DMS 273 (cell line): ENCODE data around the gene ANKRD44.
A peak's percentile ranks its signal among the peaks of the same experiment; 100 is the strongest.

Source experiments
- DNase-seq: peaks from one replicate; lab custom pipeline; 2025; ENCODE audit not compliant: unreplicated experiment; lab: John Stamatoyannopoulos, UW

The ANKRD44 gene

DNA sequence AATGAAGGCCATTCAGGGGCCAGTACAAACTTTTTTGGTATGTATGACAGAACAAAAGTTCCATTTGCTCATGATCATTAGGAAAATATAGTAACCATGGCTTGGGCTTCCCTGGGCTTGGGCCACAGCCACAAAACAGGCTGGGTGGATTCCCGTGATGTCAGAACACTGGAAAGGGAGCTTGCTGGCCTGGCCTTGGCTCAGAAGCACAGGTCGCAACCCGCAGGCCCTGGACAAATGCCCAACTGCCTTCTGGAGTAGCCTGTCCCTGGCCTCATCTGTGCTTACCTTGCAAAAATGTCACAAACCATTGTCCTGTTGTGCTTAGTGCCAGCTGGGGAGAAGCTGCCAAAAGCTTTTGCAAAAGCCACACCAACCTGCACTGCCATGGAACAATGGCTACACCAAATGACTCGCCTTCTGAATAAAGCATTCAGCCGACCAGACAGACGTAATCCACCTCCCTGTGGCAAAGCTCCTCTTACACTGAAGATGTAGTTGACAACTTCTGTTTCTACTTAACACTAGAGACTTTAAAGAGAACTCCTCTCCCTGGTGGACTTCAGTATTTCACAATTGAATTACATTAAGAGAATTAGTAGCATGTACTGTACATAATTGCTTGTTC lies 125.5 kb downstream of the ANKRD44 start:
- DNase-seq, result no peak

GRCh38 chr2:197183355-197183754 lies 127.2 kb downstream of the ANKRD44 start:
- no peak for DNase-seq

- DNase-seq, result no peak
Observed at GRCh38 chr2:197182668-197183067, 127.9 kb downstream of the ANKRD44 start.

DNA sequence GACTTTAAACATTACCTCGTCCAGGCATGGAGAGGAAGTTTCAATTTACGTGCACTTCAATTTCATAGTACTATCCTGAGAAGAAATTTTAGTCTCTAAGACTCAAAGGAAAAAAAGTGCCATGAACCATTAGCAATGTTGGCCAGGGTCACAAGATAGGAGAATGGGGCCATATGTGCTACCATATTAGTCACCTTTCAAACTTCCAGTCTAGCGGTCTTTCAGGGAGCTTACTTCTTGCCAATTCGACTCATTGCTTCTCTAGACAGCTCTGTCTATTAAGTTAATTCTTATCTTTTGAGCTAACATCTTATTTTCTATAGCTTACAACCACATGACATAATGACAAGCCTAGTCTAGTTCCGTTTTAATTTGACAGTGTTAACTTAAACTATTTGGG lies 129.1 kb downstream of the ANKRD44 start:
- no peak for DNase-seq

DNA sequence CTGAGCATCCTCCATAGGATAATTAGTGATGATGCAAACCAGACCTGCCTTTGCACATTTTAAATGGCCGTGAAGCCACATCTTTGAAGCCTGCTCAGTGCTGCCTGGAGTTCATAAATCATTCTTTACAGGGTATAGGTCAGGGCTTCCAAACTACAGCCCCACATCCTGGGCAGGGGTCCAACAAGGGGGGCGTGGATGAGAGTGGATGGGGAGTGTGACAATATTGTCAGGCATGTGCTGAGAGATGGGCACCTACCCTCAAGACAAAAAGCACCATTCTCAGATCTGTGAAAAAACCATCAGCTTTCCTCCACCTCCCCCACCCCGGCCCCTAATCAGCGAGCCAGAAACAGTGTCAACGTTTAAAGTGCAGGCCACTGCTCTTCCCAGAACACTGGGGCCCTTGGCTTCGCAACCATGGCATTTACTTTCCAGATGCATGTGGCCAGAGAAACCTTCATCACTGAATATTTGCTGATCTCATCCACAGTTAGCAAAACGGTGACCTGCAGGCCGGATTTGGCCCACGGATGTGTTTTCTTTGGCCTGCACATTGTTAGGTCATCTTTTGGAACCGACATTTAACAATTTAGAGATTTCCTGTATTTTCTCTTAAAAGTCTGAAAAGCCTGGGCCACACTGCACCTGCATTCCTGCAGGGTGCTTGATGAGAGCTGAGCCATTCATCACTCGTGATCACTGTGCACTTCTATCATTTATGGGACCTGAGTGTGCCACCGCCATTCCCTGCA lies 130.7 kb downstream of the ANKRD44 start:
- DNase-seq, result no peak

DNA sequence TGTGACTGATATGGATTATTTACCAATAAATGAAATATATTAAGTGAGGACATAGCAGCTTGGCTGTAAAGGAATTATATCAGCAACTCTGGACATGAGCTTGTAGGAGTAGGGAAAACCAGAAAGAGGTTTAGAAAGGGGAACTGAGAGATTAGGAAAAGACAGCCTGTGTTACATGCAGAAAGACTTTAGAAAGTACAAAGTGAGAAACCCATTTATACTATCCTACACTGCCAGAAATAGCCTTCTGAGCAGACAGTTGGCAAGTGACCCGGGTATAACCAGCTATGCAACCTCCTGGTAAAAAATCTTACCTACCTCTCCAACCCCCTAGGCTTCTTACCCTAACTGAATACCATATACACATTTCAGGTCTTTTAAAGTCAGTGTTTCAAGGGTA lies 134.1 kb downstream of the ANKRD44 start:
- no peak for DNase-seq

DNA sequence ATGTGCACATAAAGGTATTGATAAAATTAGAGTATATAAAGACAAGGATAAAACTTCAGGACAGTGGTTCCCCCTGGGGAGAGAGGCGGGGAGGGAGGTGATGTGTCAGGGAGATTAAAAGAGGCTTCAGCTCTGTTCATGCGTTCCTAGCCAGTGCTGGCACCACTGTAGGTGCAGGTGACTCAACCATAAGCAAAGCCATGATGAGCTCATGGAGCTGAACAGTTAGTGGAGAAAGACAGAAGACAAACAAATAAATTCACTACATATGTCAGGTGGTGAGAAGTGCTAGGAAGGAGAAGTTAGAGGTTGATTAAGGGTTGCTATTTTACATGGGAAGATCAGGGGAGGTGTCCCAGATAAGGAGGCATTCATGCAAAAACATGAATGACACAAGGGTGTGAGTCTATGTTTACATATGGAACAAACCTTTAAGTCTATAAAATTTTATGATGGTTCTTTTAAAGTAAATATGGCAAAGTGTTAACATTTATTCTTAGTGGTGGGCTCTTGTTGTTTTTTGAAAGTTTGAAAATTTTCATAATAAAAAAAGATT lies 136.0 kb downstream of the ANKRD44 start:
- DNase-seq, result no peak

DNA sequence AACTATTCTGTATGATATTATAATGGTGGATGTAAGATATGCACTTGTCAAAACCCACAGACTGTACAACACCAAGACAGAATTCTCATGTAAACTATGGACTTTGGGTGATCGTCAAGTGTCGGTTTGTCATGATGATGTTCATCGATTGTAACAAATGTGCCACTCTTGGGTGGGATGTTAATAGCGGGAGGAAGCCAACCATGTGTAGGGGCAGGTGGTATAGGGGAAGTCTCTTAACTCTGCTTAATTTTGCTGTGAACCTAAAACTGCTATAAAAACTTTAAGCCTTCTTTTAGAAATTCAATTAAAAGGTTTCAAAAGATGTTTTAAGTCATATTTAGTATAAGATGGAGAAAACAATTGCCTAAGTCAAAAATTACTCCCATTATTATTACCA lies 139.0 kb downstream of the ANKRD44 start:
- DNase-seq, result no peak

DNA sequence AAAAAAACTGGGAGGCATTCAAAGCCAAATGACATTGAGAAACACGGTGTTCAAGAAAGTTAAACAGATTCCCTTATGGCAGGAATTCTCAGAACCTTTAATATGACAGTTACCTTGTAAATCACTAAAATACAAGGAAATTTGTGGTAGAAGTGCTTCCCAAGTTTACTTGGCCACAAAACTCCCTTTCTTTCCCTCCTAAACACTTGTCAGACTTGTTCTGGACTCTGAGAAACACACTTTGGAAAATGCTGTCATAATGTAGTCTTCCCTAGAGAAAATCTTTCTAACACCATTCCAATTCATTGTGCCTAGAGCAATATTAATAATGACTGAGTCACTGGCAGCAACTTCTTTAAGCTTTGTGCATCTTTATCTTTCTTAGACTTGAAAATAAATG lies 140.4 kb downstream of the ANKRD44 start:
- DNase-seq, result no peak

GRCh38 chr2:197168705-197169104 lies 141.9 kb downstream of the ANKRD44 start:
- peak; percentile 83 for DNase-seq

GRCh38 chr2:197167608-197168314 lies 142.8 kb downstream of the ANKRD44 start:
- DNase-seq, result peak; percentile 8

GRCh38 chr2:197165020-197165419 lies 145.6 kb downstream of the ANKRD44 start:
- DNase-seq, result no peak

GRCh38 chr2:197164141-197164754 lies 146.3 kb downstream of the ANKRD44 start:
- no peak for DNase-seq

GRCh38 chr2:197163712-197164140 lies 146.9 kb downstream of the ANKRD44 start:
- no peak for DNase-seq

- DNase-seq, result no peak
Observed at GRCh38 chr2:197161774-197162173, 148.8 kb downstream of the ANKRD44 start.

- no peak for DNase-seq
Observed at GRCh38 chr2:197159661-197160211, 150.8 kb downstream of the ANKRD44 start.

- no peak for DNase-seq
Observed at GRCh38 chr2:197158591-197159550, 151.7 kb downstream of the ANKRD44 start.

DNA sequence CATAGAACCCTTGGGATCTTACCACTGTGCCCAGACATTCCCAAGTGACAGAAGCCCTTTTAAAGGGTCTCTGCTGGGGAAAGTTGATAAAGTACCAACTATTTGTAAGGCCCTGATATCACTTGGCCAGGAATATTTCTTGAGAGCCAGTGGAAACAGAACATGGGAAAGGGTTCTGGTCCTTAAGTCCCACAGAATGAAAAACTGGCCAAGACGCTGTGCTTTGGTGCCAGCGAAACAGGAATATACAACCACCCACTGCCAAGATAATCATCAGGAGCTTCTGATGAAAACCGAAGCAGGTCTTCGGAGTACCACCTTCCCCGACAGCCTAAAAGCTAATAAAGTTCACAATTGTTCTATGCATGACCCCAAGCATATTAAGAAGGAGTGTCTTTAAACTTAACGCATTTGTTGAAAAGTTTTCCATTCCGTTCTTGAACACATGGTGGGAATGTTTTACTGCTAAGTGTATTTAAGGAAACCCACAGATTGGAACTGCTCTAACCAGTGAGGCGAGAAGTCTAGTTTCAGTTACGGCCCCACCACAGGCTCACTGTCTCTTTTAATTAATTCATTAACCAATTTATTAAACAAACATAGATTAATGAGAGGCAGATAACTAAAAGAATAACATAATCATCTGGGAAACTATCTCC lies 152.6 kb downstream of the ANKRD44 start:
- DNase-seq, result no peak

- DNase-seq, result no peak
Observed at GRCh38 chr2:197156771-197157170, 153.8 kb downstream of the ANKRD44 start.
